ELR (cell line): ENCODE data around the gene DMXL1.
"Not testable (repeated sequence)": the region's sequence is repeated elsewhere in the genome, so short reads cannot be mapped to it uniquely, and the experiment has no call there.

Experiments
- DNase-seq: peaks from one replicate; pipeline ENCODE4 v3.0.0-alpha.2; 2015; ENCODE audit warnings: low read depth

DMXL1 gene

DNA sequence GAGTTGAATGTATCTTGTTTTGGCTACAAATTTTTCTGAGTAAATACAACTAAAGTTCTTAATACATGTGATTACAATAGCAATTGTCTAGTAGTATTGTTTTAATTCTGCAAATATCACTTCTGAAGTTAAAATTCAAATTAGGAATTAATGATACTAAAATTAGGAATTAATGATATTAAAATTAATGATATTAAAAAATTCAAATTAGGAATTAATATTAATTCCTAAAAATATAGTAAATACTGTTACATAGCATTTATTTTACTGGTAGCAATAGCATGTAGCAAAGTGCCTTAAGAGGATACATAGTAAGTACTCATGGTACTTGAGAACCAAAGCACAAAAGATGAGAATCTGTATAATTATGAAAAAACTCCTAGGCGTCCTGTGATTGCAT is 136.2 kb downstream of the DMXL1 start:
- DNase-seq, result no peak

- no peak for DNase-seq
These were observed 141.1 kb downstream of the DMXL1 start for GRCh38 chr5:119212026-119212425.

DNA sequence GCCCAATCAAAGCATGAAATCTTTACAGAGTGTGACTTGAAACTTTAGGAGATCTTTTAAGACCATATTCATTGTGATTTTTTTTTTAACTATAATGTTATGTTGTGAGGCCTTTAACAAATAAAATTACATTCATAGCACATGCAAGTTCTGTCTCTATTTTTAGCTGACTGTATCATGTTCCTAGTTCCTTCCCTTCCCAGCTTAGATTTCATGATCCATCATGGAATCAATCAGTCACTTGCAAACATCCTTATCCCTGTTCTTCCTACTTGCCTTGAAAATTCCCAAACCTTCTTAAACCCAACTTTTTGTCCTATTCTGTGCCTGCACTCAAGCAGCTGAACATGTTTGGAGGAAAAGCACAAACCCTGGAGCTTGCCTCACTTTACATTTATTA is 141.8 kb downstream of the DMXL1 start:
- no peak for DNase-seq

- DNase-seq, result no peak
These were observed 146.3 kb downstream of the DMXL1 start for GRCh38 chr5:119217183-119217582.

DNA sequence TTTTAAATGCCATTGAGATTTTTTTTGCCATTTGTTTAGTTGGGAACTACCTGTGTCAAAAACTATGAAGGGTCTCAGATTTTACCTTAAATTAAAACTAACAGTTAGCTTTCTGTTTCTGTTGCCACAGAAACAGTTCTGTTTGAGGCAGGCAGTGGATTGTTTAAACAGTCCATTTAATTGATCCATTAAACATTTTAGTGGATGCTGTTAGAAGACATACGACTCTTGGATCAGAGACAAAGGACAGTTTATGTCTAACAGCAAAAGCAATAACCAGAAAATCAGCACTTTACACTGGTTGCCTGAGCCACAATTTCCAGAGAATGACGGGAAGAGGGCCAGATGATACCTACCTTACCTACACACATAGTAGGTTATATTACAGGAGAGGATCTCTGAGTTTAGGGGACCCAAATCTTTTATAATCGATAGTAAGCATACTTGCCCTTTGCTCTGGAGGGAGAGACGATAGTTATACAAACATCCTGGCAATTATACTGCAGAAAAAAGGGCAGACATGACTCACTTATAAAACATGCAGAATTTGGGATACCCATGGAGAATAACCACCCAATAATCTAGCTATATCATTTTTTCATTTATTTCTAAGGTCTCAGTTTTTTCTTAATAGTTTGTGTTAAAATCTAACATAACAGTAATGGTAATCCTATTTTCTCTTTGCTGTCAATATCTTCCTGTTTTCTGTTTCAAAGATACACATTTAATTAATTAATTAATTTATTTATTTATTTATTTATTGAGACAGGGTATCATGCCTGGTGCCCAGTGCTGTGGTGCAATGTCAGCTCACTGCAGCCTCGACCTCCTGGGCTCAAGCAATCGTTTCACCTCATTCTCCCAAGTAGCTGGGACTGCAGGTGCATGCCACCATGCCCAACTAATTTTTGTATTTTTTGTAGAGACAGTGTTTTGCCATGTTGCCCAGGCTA is 148.2 kb downstream of the DMXL1 start:
- DNase-seq, result peak; percentile 27

- DNase-seq, result no peak
These were observed 149.8 kb downstream of the DMXL1 start for GRCh38 chr5:119220576-119221197.

DNA sequence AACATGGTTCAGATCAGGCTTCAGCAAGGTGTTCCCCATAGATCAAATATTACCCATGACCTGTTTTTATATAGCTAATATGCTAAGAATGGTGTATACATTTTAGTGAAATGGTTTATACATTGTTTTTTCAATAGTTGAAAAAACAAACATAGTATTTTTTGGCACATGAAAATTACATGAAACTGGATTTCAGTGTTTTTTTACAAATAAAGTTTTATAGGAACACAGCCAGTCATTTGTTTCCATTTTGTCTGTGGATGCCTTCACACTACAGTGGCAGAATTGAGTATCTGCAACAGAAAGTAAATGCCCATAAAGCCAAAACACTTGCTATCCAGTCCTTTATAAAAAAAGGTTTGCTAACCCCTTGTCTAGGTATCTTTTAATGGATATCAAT is 150.4 kb downstream of the DMXL1 start:
- no peak for DNase-seq

GRCh38 chr5:119229950-119230349 is 159.1 kb downstream of the DMXL1 start:
- no peak for DNase-seq

DNA sequence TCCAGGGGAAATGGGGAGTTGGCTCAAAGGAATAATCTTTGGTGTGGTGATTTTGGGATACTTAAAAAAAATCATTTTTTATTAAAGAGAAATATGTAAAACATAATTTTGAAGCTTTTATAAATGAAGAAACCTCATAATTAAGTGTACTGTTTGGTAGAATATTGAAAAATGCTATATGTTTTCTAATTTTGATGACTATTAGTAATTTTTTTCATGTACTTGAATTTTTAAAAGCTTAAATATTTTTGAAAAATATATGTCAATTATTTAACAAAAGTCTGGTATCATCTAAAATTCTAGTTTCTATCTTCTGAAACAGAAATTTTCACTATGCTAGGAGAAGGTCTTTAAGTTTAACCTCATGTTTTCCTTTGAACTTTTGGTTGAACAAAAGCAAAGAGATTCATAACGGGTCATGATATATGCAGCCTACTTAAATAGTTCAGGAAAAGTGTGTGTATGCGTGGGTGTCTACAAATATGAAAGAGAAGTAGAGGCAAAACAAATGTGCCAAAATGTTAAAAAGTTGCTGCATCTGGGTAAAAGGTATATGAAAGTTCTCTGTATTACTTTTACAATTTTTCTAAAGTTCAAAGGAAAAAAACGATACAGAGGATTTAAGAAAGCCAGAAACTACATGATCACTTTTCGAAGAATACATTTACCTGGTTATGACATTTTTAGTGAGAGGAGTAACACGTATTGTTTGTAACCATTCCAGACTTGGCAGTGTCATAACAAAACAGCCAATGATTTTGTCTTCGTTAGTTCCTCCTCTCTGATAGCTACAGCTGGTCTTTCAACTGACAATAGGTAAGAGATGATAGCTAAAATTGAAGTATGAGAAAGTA is 167.6 kb downstream of the DMXL1 start:
- DNase-seq, result no peak

DNA sequence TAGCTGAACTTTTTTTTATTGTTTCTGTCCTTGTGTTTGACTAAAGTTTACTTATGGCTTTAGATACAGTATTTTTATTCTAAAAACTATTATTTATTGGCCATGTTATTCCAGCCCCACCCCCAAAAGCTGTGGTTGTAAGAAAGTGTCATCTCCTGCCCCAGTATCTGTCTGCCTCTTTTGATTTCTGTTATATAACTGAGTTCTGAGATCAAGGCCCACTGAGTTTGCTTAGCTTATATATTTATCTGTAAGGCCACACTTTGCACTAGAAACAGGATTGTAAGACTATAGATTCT is 168.2 kb downstream of the DMXL1 start:
- DNase-seq, result no peak

DNA sequence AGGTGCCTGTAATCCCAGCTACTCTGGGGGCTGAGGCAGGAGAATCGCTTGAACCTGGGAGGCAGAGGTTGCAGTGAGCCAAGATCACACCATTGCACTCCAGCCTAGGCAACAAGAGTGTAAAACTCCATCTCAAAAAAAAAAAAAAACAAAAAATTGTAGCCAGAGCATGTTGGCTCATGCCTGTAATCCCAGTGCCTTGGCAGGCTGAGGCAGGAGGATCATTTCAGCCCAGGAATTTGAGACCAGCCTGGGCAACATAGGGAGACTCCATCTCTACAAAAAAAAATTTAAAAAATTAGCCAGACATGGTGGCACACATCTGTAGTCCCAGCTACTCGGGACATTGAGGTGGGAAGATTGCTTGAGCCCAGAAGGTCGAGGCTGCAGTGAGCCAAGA is 168.9 kb downstream of the DMXL1 start:
- DNase-seq, result not testable (repeated sequence)

DNA sequence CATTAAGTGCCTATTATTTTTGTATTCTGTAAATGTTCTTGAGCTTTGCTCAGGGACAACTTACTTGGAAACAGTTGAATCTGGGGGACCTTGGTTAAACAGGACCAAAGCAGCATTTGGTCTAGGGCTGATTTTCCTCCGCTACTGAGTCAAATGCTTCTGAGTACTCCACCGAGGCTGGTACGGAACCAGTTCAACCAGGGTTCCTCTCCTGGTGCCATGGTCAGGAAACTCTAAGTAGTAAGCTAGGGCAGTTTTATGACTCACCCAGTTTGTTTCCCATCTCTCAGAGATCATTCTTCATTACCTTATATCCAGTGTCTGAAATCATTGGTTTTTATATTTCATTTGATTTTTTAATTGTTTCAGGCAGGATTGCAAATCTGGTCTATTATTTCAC is 173.0 kb downstream of the DMXL1 start:
- DNase-seq, result no peak

DNA sequence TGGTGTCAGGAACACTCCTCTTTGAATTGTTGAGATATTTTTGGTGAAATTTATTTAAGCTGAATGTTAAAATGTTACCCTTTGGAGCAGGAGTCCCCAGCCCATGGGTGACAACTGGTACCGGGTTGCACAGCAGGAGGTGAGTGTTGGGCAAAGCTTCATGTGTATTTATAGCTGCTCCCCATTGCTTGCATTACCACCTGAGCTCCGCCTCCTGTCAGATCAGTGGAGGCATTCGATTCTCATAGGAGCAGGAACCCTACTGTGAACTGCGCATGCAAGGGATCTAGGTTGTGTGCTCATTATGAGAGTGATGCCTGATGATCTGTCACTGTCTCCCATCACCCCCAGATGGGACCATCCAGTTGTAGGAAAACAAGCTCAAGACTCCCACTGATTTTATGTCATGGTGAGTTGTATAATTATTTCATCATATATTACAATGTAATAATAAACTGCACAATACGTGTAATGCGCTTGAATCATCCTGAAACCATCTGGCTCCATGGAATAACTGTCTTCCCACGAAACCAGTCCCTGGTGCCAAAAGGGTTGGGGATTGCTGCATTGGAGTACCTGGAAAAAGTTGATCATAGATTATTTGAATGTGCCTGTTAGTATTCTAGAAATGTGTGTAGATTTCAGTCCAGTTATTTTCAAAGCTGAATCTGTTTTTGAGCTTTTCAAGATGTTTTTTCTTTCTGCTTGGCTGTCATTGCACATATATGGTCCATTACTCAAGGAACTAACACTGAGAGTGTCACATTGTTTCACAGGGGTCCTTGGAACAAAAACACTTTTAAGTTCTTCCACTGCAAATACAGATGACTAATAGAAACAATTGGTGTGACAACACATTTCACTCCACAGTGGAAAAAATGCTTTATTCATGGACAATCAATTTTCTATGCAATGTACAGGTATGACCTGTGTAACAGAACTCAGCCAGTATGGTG is 180.3 kb downstream of the DMXL1 start:
- no peak for DNase-seq

DNA sequence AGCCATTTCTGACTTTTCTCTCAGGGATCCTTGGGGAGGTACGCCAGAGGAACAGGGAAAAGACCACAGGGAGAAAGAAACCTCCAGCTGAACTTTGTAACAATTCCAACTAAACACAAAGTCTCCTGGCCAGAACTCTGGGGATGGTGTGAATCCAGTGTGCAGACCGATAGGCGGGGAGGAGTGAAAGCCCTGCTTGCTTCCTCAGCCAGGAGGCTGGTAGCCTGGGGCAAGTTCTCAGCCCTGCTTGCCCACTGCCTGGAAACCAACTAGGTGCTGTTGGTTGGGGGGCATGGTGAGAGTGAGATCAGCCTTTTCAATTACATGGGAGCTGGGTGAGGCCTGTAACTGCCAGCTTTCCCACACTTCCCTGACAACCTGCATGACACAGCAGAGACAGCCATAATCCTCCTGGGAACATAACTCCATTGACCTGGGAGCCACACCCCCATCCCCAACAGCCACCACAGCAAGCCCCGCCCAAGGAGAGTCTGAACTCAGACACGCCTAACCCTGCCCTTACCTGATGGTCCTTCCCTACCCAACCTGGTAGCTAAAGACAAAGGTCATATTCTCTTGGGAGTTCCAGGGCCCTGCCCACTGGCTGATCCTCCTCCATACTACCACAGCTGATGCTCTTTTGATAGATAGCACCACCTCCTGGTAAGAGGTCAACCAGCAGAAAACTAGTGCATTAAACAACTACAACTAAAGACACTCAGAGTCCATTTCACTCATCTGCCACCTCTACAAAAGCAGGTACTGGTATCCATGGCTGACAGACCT is 184.9 kb downstream of the DMXL1 start:
- DNase-seq, result peak; percentile 53

DNA sequence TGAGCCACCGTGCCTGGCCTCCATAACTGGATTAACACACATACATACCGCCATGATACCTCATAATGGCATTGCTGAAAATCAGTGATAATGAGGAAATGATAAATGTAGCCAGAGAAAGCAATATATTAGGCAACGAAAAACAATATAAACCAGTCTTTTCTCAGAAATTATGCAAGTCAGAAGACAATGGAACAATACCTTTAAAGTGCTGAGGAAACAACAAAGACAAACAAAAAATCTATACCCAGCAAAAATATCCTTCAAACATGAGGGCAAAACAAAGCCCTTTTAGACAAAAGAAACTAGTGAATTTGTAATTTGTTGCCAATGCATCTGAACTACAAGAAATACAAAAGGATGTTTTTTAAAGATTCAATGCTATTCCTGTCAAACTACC is 186.7 kb downstream of the DMXL1 start:
- no peak for DNase-seq

DNA sequence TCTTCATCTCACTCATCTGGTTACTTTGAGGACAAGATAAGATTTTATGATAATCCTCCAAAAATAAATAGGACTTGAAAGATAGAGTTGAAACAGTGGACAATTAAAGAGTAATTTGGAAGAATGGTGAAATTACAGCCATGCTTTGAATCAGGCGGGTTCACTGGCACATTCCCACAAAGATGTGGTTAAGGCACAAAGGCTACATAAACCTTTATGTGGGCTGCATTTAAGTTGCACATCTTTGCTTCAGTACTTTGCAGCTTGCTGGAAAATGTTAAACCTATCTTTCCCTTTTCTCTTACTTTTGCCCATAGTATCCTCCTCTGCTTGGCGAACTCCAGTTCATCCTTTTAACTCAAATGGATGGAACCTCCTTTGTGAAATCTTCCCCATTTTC is 192.8 kb downstream of the DMXL1 start:
- DNase-seq, result no peak

DNA sequence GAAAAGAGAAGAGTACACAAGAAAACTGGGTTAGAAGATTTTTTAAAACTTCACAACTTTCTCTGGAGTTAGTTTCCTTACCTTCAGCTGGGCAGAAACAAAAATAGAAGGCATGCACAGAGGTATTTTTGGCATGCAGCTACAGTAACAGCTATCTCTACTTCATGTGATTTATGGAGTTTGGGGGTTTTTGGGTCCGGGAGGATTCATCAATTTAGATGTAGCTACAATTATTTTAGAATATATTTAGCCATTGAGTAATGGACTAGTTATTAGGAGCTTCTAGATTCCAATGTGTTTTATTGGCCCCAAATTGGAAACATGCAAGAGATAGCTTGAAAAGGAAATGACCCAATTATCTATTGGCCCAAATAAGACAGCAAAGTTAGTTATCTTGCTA is 193.3 kb downstream of the DMXL1 start:
- no peak for DNase-seq

- peak; percentile 98 for DNase-seq
These were observed 197.1 kb downstream of the DMXL1 start for GRCh38 chr5:119267958-119268386.

GRCh38 chr5:119268387-119269060 is 197.6 kb downstream of the DMXL1 start:
- DNase-seq, result peak; percentile 93
